ENCODE measurements around the gene CASTOR1. TPM values are rescaled to one million over a fixed set of nuclear protein-coding genes. Genes with fewer than 3 reads are reported as not detected.

CASTOR1 gene
- total RNA-seq, 3 donors from 2014 or later: 15.5 to 26.6 (median 20.6) TPM

GRCh38 chr22:30294830-30295229, 5.5 kb upstream of the CASTOR1 start:
- peak overlapping the region; percentile 57 to 61 for H3K27ac ChIP-seq

GRCh38 chr22:30294066-30294465, 4.8 kb upstream of the CASTOR1 start:
- Histone ChIP-seq H3K27ac (peak overlapping the region in 1 of 2 donors; percentile 61), H3K4me3 (no peak overlapping the region), H3K4me1 (peaks cover 30 to 43% of the 10 kb centered on the region in 2 donors), H3K27me3 (no peaks in the 10 kb centered on the region), H3K9me3 (no peaks in the 10 kb centered on the region), H3K36me3 (no peaks in the 10 kb centered on the region)
- intact Hi-C loops (cut with DNase I; ENCODE audit: low total_unique reads): no loop called here
- no peak for DNase-seq (ENCODE audit: low spot score in 2 of 2)
- TF ChIP-seq, protein P1, sequence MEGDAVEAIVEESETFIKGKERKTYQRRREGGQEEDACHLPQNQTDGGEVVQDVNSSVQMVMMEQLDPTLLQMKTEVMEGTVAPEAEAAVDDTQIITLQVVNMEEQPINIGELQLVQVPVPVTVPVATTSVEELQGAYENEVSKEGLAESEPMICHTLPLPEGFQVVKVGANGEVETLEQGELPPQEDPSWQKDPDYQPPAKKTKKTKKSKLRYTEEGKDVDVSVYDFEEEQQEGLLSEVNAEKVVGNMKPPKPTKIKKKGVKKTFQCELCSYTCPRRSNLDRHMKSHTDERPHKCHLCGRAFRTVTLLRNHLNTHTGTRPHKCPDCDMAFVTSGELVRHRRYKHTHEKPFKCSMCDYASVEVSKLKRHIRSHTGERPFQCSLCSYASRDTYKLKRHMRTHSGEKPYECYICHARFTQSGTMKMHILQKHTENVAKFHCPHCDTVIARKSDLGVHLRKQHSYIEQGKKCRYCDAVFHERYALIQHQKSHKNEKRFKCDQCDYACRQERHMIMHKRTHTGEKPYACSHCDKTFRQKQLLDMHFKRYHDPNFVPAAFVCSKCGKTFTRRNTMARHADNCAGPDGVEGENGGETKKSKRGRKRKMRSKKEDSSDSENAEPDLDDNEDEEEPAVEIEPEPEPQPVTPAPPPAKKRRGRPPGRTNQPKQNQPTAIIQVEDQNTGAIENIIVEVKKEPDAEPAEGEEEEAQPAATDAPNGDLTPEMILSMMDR (IDR thresholded peaks at IDR 0.05): no peak
- TF ChIP-seq POLR2A (IDR thresholded peaks at IDR 0.05) (no peak), POLR2AphosphoS5 (IDR thresholded peaks at IDR 0.05) (no peak)

More at GRCh38 chr22:30294830-30295229, 5.5 kb upstream of the CASTOR1 start:
- H3K27me3 ChIP-seq: no peaks in the 10 kb centered on the region
- no peak overlapping the region for H3K4me3 ChIP-seq
- TF ChIP-seq, protein P1 (IDR thresholded peaks at IDR 0.05): no peak
- no peak for TF ChIP-seq POLR2AphosphoS5 (IDR thresholded peaks at IDR 0.05)
- no peak for TF ChIP-seq POLR2A (IDR thresholded peaks at IDR 0.05)
- no peaks in the 10 kb centered on the region for H3K36me3 ChIP-seq
- intact Hi-C loops (cut with DNase I; ENCODE audit: low total_unique reads): no loop called here
- H3K9me3 ChIP-seq: no peaks in the 10 kb centered on the region
- peaks cover 30 to 48% of the 10 kb centered on the region in 2 donors for H3K4me1 ChIP-seq
- DNase-seq (ENCODE audit: low spot score in 2 of 2): no peak

- TF ChIP-seq POLR2A (IDR thresholded peaks at IDR 0.05) (no peak), POLR2AphosphoS5 (IDR thresholded peaks at IDR 0.05) (no peak)
- TF ChIP-seq, protein P1 (IDR thresholded peaks at IDR 0.05): no peak
- H3K27ac ChIP-seq: peak overlapping the region; percentile 96 to 98
- DNase-seq (ENCODE audit: low spot score in 2 of 2): no peak
- H3K4me1 ChIP-seq: peaks cover 22 to 42% of the 10 kb centered on the region in 2 donors
- no peaks in the 10 kb centered on the region for H3K36me3 ChIP-seq
- no peaks in the 10 kb centered on the region for H3K9me3 ChIP-seq
- intact Hi-C loops (cut with DNase I; ENCODE audit: low total_unique reads): no loop called here
- no peaks in the 10 kb centered on the region for H3K27me3 ChIP-seq
- no peak overlapping the region for H3K4me3 ChIP-seq
These were observed 3.7 kb upstream of the CASTOR1 start for GRCh38 chr22:30293026-30293425.

- H3K27me3 ChIP-seq: no peaks in the 10 kb centered on the region
- H3K4me3 ChIP-seq: no peak overlapping the region
- H3K9me3 ChIP-seq: no peaks in the 10 kb centered on the region
- TF ChIP-seq POLR2A (IDR thresholded peaks at IDR 0.05): no peak
- no peak for TF ChIP-seq POLR2AphosphoS5 (IDR thresholded peaks at IDR 0.05)
- TF ChIP-seq, protein P1 (IDR thresholded peaks at IDR 0.05): no peak
- peaks cover 16 to 37% of the 10 kb centered on the region in 2 donors for H3K4me1 ChIP-seq
- H3K27ac ChIP-seq: peak overlapping the region; percentile 96 to 98
- no peak for DNase-seq (ENCODE audit: low spot score in 2 of 2)
- no peaks in the 10 kb centered on the region for H3K36me3 ChIP-seq
- intact Hi-C loops (cut with DNase I; ENCODE audit: low total_unique reads): no loop called here
These were observed 3.0 kb upstream of the CASTOR1 start for GRCh38 chr22:30292069-30292970.

Data from breast epithelium (tissue), 4 donors.